ENCODE results near the gene SAMD4B. TPM values are rescaled to one million over a fixed set of nuclear protein-coding genes. Genes with fewer than 3 reads are reported as not detected.

Gene SAMD4B
- total and polyA plus RNA-seq, 10 of the 15 experiments (the other 5 are each of a cell fraction or from before 2014, with no cell fraction given): 2.4 to 43.3 (median 23.9) TPM

GRCh38 chr19:39406656-39407409 lies 64.6 kb downstream of the SAMD4B start, which contains the start of gene ZFP36:
ZFP36 (plus strand) TSS chr19:39406847; CDS start chr19:39406905, 58 bp downstream.
- ChIA-PET RAD21 (ENCODE audit: unreplicated experiment) (interaction anchor here (0.9 to 4.5 kb wide), 2 partner anchors 9 to 71 kb away, joined by 4 to 37 read pairs; no protein-coding TSS in a partner anchor), POLR2A (interaction anchor here (0.6 to 3.9 kb wide), 8 partner anchors 9 to 1931 kb away, joined by 3 to 39 read pairs (median 4); partner anchors contain the start of genes MED29, PAF1, RPS16 and SUPT5H), CTCF (interaction anchor here (0.8 kb wide), 1 partner anchor 9 kb away, joined by 4 read pairs; no protein-coding TSS in a partner anchor), SMC1A (ENCODE audit: uncharacterized antibody, unreplicated experiment) (interaction anchor here (1.1 to 3.0 kb wide), 3 partner anchors 8 to 16 kb away, joined by 3 to 18 read pairs (median 4); partner anchors contain the start of genes MED29 and PAF1)
- WGBS (ENCODE audit: insufficient coverage, insufficient replicate concordance, low lambda C conversion rate, missing lambda C conversion rate): under 1% methylated on average over 36 of the region's 56 CpGs
- peak within 1 kb of the TSS; percentile 92 for H3K4me2 ChIP-seq (ENCODE audit: control insufficient read depth, insufficient read depth)
- peaks cover 62% of the 10 kb centered on the region for H3K79me2 ChIP-seq (ENCODE audit: control insufficient read depth, insufficient read depth, low read length)
- H3K9me3 ChIP-seq (replicated peaks; ENCODE audit: control insufficient read depth, insufficient read depth, low read length): no peaks in the 10 kb centered on the region
- H3K9ac ChIP-seq (ENCODE audit: control insufficient read depth, insufficient read depth, low read length): peak within 1 kb of the TSS; percentile 80
- DNase-seq (ENCODE audit: low read depth, low spot score) (no peak), FAIRE-seq (peak; percentile 89), ATAC-seq (peak; percentile 29)
- in situ Hi-C loops (cut with MboI): no loop called here
- H2AFZ ChIP-seq (ENCODE audit: control insufficient read depth, low read depth, low read length): no peak within 1 kb of the TSS
- H3K4me1 ChIP-seq (ENCODE audit: control insufficient read depth, insufficient read depth, low read length): peaks cover 45% of the 10 kb centered on the region
- TSS peak; percentile 81 for BruUV-seq (replicated peaks)
- H4K20me1 ChIP-seq (ENCODE audit: control insufficient read depth, insufficient read depth): no peaks in the 10 kb centered on the region
- H3K27ac ChIP-seq (ENCODE audit: control insufficient read depth, insufficient read depth): peak within 1 kb of the TSS; percentile 100
- H3K27me3 ChIP-seq (replicated peaks in 1 of 2; ENCODE audit: control insufficient read depth in 2 of 2, insufficient read depth in 2 of 2, low read length in 1 of 2): no peaks in the 10 kb centered on the region
- intact Hi-C loops (cut with micrococcal nuclease; ENCODE audit: unreplicated experiment): loop anchor here (10.0 kb wide), 1 partner anchor 432 kb away; the partner anchor contains the start of gene FBXO17
- H3K4me3 ChIP-seq: peak within 1 kb of the TSS; percentile 98
- H3K36me3 ChIP-seq (ENCODE audit: control insufficient read depth in 2 of 2, insufficient read depth in 2 of 2, low read length in 1 of 2): peaks cover 2 to 6% of the 10 kb centered on the region in 2 experiments; a peak in 2 of 4 replicates
- TF ChIP-seq PAX5 (IDR thresholded peaks at IDR 0.05; ENCODE audit: borderline replicate concordance, low read depth, low read length) (0 out of 2 replicates have a peak, but pooled peaks have one; percentile 14), WRNIP1 (IDR thresholded peaks at IDR 0.05; ENCODE audit: borderline replicate concordance, low read depth, low read length) (no peak), TCF3 (IDR thresholded peaks at IDR 0.05; ENCODE audit: borderline replicate concordance, insufficient read depth, low read depth, low read length) (peak; percentile 94), RELB (IDR thresholded peaks at IDR 0.05; ENCODE audit: low read depth) (peak; percentile 72), LARP7 (IDR thresholded peaks at IDR 0.05) (peak; percentile 96; the same call in 1 of the 2 replicates), IRF5 (IDR thresholded peaks at IDR 0.05; ENCODE audit: borderline replicate concordance) (no peak), IRF4 (IDR thresholded peaks at IDR 0.05; ENCODE audit: low read depth, low read length) (0 out of 2 replicates have a peak, but pooled peaks have one; percentile 7), MEF2A (IDR thresholded peaks at IDR 0.05; ENCODE audit: insufficient read depth, low read depth, low read length) (no peak), POLR2AphosphoS2 (IDR thresholded peaks at IDR 0.05; ENCODE audit: low read depth, low read length) (peak; percentile 100), SRF (IDR thresholded peaks at IDR 0.05; ENCODE audit: low read depth in 2 of 2, low read length in 2 of 2) (peak; percentile 97 to 98), EZH2 (IDR thresholded peaks at IDR 0.05; ENCODE audit: borderline replicate concordance, control insufficient read depth, low read depth, low read length) (no peak), KDM1A (IDR thresholded peaks at IDR 0.05; ENCODE audit: borderline replicate concordance) (no peak), SMC3 (IDR thresholded peaks at IDR 0.05; ENCODE audit: borderline replicate concordance, low read length) (no peak), CEBPZ (IDR thresholded peaks at IDR 0.05; ENCODE audit: low read depth, low read length) (no peak), FOS (IDR thresholded peaks at IDR 0.05; ENCODE audit: borderline replicate concordance, extremely low read depth, insufficient read length) (no peak), PML (IDR thresholded peaks at IDR 0.05; ENCODE audit: low read length) (no peak)
